SH-SY5Y (cell line): ENCODE data around the gene KRT15.

ENCODE experiments used
- GATA2 ChIP-seq: IDR thresholded peaks from 2 replicates; pipeline ENCODE4 v1.6.1; 2011; ENCODE audit warnings: mild to moderate bottlenecking, low read depth, low read length
- GATA3 ChIP-seq: IDR thresholded peaks from 2 replicates; pipeline ENCODE4 v1.6.1; 2011; ENCODE audit warnings: low read depth, mild to moderate bottlenecking, low read length, moderate library complexity

DNA sequence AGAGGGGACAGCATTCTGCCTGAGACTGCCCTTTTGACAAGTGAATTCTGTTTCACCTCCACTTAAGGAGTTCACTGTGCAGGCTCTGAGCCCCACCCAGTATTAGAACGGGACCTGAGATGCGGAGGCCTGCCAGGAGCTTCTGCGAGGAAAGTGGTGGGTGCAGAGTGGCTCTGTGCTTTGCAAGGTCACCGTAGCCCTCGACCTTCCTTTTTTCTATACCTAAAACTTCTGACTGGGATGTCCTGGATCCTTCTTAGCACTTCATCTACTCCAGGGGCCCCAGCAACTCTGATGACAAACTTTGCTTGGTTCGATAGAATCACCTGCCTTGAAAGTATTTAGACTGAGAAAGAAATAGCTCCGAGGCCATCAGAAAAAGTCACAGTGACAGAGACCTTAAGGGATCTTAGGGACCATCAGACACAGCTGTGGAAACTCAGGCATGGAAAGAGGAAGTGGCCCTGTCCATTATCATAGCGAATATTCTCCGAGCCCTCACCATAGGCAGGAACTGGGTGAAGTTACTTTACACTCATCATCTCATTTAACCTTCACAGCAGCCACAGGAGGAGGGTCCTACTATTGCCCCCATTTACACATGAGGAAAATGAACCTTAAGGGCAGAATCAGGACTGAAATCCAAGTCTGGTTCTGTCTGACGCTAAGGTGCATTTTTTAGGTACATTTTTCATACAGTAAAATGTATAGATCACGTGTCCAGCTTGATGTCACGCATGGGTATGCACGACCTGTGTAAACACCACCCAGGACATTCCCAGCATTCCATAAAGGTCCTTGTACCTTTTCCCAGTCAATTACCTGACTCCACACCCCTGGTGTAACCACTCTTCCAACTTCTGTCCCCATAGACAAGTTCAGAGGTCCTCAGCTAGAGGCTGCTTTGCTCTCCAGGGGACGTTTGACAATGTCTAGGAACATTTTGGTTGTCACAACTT lies 12.6 kb downstream of the KRT15 start:
- TF ChIP-seq GATA3: no peak
- no peak for TF ChIP-seq GATA2
